GM10248 (cell line): Measurements from ENCODE around the gene TEAD1.

ENCODE experiments used
- CTCF ChIA-PET: fragments of 300-600 bp; sonication (Branson Sonifier 250); formaldehyde crosslinking; extraction: SDS; loops from one replicate; lab custom pipeline; 2021; ENCODE audit warnings: antibody characterized with exemption; lab: Yijun Ruan, JAX
- POLR2A ChIA-PET: fragments of 350-650 bp; sonication (Branson Sonifier 250); formaldehyde crosslinking; extraction: SDS; loops from one replicate; lab custom pipeline; 2020; ENCODE audit warnings: antibody characterized with exemption; lab: Yijun Ruan, JAX
- DNase-seq: peaks from one replicate; pipeline ENCODE4 v3.0.0; 2012; ENCODE audit errors: extremely low spot score
- CTCF ChIP-seq: IDR thresholded peaks from 2 replicates; pipeline ENCODE4 v1.5.1; 2012; ENCODE audit warnings: mild to moderate bottlenecking, low read depth; ENCODE audit errors: extremely low read depth, missing control alignments, control extremely low read depth

TEAD1 gene

GRCh38 chr11:12631651-12632050 is 42.6 kb upstream of the TEAD1 start:
- POLR2A ChIA-PET, result no interaction called here
- TF ChIP-seq CTCF, result no peak
- CTCF ChIA-PET, result no interaction called here
- no peak for DNase-seq

GRCh38 chr11:12634329-12634728 is 39.9 kb upstream of the TEAD1 start:
- no peak for TF ChIP-seq CTCF
- DNase-seq, result no peak
- POLR2A ChIA-PET, result no interaction called here
- CTCF ChIA-PET, result no interaction called here

DNA sequence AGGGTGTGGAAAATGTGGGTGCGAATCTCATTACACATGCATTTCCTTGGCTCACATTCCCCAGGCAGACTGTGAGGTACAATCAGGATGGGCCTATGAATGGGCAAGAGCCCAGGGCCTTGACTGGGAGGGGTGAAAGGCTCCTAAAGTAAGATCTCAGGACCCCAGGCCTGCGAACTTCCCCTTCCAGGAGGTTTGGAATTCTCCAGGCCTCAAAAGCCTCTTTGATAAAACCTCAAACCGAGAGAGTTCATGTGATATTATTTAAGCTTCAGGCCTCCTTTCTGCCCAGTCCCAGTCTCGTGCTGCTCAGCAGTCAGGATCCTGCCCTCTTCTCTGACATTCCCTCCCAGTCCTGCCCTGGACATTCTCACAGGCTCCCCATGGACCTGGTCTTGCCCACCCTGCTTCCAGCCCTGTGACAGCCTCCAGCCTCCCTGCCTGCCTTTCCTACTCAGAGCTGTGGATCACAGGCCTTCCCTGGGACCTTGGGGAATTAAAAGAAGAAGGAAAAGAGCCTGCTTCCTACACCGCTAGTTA is 37.3 kb upstream of the TEAD1 start:
- ChIA-PET POLR2A (no interaction called here), CTCF (interaction anchor here (1.6 kb wide), 1 partner anchor 21 kb away, joined by 3 read pairs; no protein-coding TSS in a partner anchor)
- TF ChIP-seq CTCF, result no peak
- DNase-seq, result no peak

DNA sequence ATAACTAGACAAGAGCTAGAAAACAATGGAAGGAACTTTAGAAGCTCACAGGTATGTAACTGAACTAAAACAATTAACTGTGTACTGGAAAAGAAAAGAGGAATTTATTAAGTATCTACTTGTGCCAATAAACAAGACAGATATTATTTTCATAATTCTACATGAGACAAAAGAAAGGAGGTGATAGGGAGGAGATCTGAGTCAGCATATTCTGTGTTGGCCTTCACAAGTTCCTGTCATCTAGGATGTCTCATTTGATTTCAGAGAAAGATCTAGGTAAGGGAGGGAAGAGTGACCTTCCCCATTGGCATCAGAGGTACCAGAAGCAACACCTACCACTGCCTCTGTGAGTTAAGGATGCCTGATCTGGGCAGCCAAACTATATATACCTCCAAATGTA is 34.8 kb upstream of the TEAD1 start:
- DNase-seq, result no peak
- CTCF ChIA-PET, result interaction anchor here (1.4 kb wide), 1 partner anchor 11 kb away, joined by 4 read pairs; no protein-coding TSS in a partner anchor
- POLR2A ChIA-PET, result no interaction called here
- TF ChIP-seq CTCF, result no peak

GRCh38 chr11:12640355-12640754 is 33.9 kb upstream of the TEAD1 start:
- ChIA-PET CTCF (interaction anchor here (1.4 to 1.8 kb wide), 2 partner anchors 12 to 16 kb away, joined by 4 read pairs; no protein-coding TSS in a partner anchor), POLR2A (no interaction called here)
- no peak for DNase-seq
- no peak for TF ChIP-seq CTCF

GRCh38 chr11:12640926-12641849 is 33.0 kb upstream of the TEAD1 start:
- POLR2A ChIA-PET, result no interaction called here

More at GRCh38 chr11:12640926-12641849, 33.0 kb upstream of the TEAD1 start:
- peak; percentile 35 for DNase-seq
- no peak for TF ChIP-seq CTCF
- CTCF ChIA-PET, result interaction anchor here (0.8 to 1.8 kb wide), 5 partner anchors 17 to 352 kb away, joined by 3 to 4 read pairs (median 3); no protein-coding TSS in a partner anchor
